Right atrium auricular region (tissue), 2 donors: ENCODE measurements around the gene RIOK1. TPM values are rescaled to one million over a fixed set of nuclear protein-coding genes. Genes with fewer than 3 reads are reported as not detected.
A peak's percentile ranks its signal among the peaks of the same experiment; 100 is the strongest.
"Not testable (repeated sequence)": the region's sequence is repeated elsewhere in the genome, so short reads cannot be mapped to it uniquely, and the experiment has no call there.

ENCODE experiments used
- DNase-seq: peaks from one replicate; pipeline ENCODE4 v3.0.0-alpha.2; 2019; ENCODE audit warnings: low spot score
- H3K27ac ChIP-seq, 2 donors: fragments of 200-600 bp; sonication (generic); 1 replicate in 1 of 2; 2 replicates in 1 of 2; pipeline ENCODE4 v1.5.1; 2016 to 2019
- H3K27me3 ChIP-seq, 2 donors: fragments of 200-600 bp; sonication (generic); one replicate each; pipeline versions ENCODE4 v1.5.1 to v1.6.0; 2017 to 2019
- H3K36me3 ChIP-seq: fragments of 200-600 bp; sonication (generic); one replicate; pipeline ENCODE4 v1.5.1; 2016
- H3K4me1 ChIP-seq, 2 donors: fragments of 200-600 bp; sonication (generic); one replicate each; pipeline versions ENCODE4 v1.5.1 to v1.6.0; 2017 to 2019
- H3K4me3 ChIP-seq, 2 donors: fragments of 200-600 bp; sonication (generic); 1 replicate in 1 of 2; 2 replicates in 1 of 2; pipeline ENCODE4 v1.5.1; 2017 to 2019; ENCODE audit warnings: mild to moderate bottlenecking in 1 of 2, moderate library complexity in 1 of 2
- H3K9me3 ChIP-seq, 2 donors: fragments of 200-600 bp; sonication (generic); one replicate each; pipeline ENCODE4 v1.5.1; 2019
- CTCF ChIP-seq, 2 donors: fragments of 200-600 bp; sonication (generic); IDR thresholded peaks; one replicate each; pipeline ENCODE4 v1.5.1; 2019; ENCODE audit warnings: antibody characterized with exemption in 2 of 2
- total RNA-seq, 2 donors: library from RNA; depleted of rRNA; stranded (reverse); fragments of >200 nt; gene quantifications; one replicate each; pipeline ENCODE4 v1.1.0, GENCODE V29; 2016

Gene RIOK1
- 10 to 100 TPM in 1 of 2 donors, 1 to 10 TPM in 1; 8.5 to 13.9 TPM for total RNA-seq

GRCh38 chr6:7389451-7390225, at the start of gene RIOK1, which contains the start of gene CAGE1:
Gene RIOK1 (plus strand): TSS chr6:7389808. CDS start chr6:7390003, 195 bp downstream.
Gene CAGE1 (minus strand): TSS chr6:7389742. CDS start chr6:7387173, 2,569 bp downstream.
- Histone ChIP-seq H3K27me3 (no peaks in the 10 kb centered on the region), H3K4me1 (peaks cover 0 to 17% of the 10 kb centered on the region in 2 donors), H3K36me3 (peaks cover 12% of the 10 kb centered on the region), H3K27ac (peak within 1 kb of the TSS; percentile 90 to 94), H3K4me3 (peak within 1 kb of the TSS; percentile 64 to 80), H3K9me3 (no peaks in the 10 kb centered on the region)
- peak; percentile 95 for DNase-seq
- peak in 1 of 2 donors; percentile 34 for TF ChIP-seq CTCF (IDR thresholded peaks at IDR 0.05)

- TF ChIP-seq CTCF (IDR thresholded peaks at IDR 0.05): no peak
- DNase-seq: no peak
- Histone ChIP-seq H3K4me3 (no peak overlapping the region), H3K36me3 (no peaks in the 10 kb centered on the region), H3K9me3 (no peaks in the 10 kb centered on the region), H3K4me1 (peaks cover 0 to 7% of the 10 kb centered on the region in 2 donors), H3K27me3 (no peaks in the 10 kb centered on the region), H3K27ac (no peak overlapping the region)
Measured at GRCh38 chr6:7341271-7341670, 48.3 kb upstream of the RIOK1 start.

- DNase-seq: no peak
- TF ChIP-seq CTCF (IDR thresholded peaks at IDR 0.05): no peak
- peak overlapping the region in 1 of 2 donors; percentile 73 for H3K27ac ChIP-seq
Measured at GRCh38 chr6:7341989-7342742, 47.4 kb upstream of the RIOK1 start.

GRCh38 chr6:7343546-7344475, 45.8 kb upstream of the RIOK1 start:
- Histone ChIP-seq H3K27me3 (no peaks in the 10 kb centered on the region), H3K4me1 (peaks cover 0 to 7% of the 10 kb centered on the region in 2 donors), H3K36me3 (no peaks in the 10 kb centered on the region), H3K9me3 (no peaks in the 10 kb centered on the region), H3K4me3 (peak overlapping the region in 1 of 2 donors; percentile 24), H3K27ac (peak overlapping the region; percentile 33 to 73)
- no peak for TF ChIP-seq CTCF (IDR thresholded peaks at IDR 0.05)
- no peak for DNase-seq

More at GRCh38 chr6:7341989-7342742, 47.4 kb upstream of the RIOK1 start:
- Histone ChIP-seq H3K9me3 (no peaks in the 10 kb centered on the region), H3K36me3 (no peaks in the 10 kb centered on the region), H3K4me3 (no peak overlapping the region), H3K4me1 (peaks cover 0 to 7% of the 10 kb centered on the region in 2 donors), H3K27me3 (no peaks in the 10 kb centered on the region)

GRCh38 chr6:7344773-7345450, 44.7 kb upstream of the RIOK1 start:
- not testable (repeated sequence) for H3K27me3 ChIP-seq, H3K4me1 ChIP-seq, DNase-seq, H3K4me3 ChIP-seq, H3K9me3 ChIP-seq, H3K27ac ChIP-seq, H3K36me3 ChIP-seq

GRCh38 chr6:7347551-7347997, 42.0 kb upstream of the RIOK1 start:
- not testable (repeated sequence) for H3K27ac ChIP-seq, DNase-seq, H3K27me3 ChIP-seq, H3K36me3 ChIP-seq, H3K4me3 ChIP-seq, H3K9me3 ChIP-seq, H3K4me1 ChIP-seq

GRCh38 chr6:7350591-7350990, 39.0 kb upstream of the RIOK1 start:
- not testable (repeated sequence) for H3K27me3 ChIP-seq, H3K9me3 ChIP-seq, DNase-seq, H3K4me3 ChIP-seq, H3K36me3 ChIP-seq, H3K4me1 ChIP-seq, H3K27ac ChIP-seq

- H3K9me3 ChIP-seq, H3K4me3 ChIP-seq, H3K27me3 ChIP-seq, H3K4me1 ChIP-seq, H3K36me3 ChIP-seq, DNase-seq, H3K27ac ChIP-seq: not testable (repeated sequence)
Measured at GRCh38 chr6:7351916-7352315, 37.7 kb upstream of the RIOK1 start.
